K562 (cell line): ENCODE results near the gene VARS1. TPM values are rescaled to one million over a fixed set of nuclear protein-coding genes. Genes with fewer than 3 reads are reported as not detected.
A peak's percentile ranks its signal among the peaks of the same experiment; 100 is the strongest.

Source experiments
- CAMTA2 ChIP-seq: fragments of 250-450 bp; sonication (Bioruptor Pico); conservative IDR thresholded peaks from 2 replicates; pipeline ENCODE4 v1.5.1; 2022
- CHD4 ChIP-seq: fragments of 200-600 bp; sonication (generic); IDR thresholded peaks from 3 replicates; pipeline ENCODE4 v1.6.1; 2012; ENCODE audit warnings: low read depth, mild to moderate bottlenecking, mixed read lengths, low read length, inconsistent platforms; ENCODE audit not compliant: insufficient read depth, insufficient replicate concordance, poor library complexity, severe bottlenecking
- FOXA3 ChIP-seq, 2 experiments: fragments of 450-650 bp in 1 of 2; sonication (generic) in 1 of 2; formaldehyde crosslinking; IDR thresholded peaks in 1 of 2; conservative IDR thresholded peaks in 1 of 2; 2 replicates each; pipeline versions ENCODE4 v1.4.0 to v1.8.0; 2020 to 2022; ENCODE audit warnings: mild to moderate bottlenecking in 2 of 2, missing genetic modification reagents in 1 of 2
- HNRNPUL1 ChIP-seq: fragments of 200-400 bp; formaldehyde crosslinking; IDR thresholded peaks from 2 replicates; pipeline ENCODE4 v1.6.1; 2017; ENCODE audit warnings: low read length
- IRF2 ChIP-seq: sonication (generic); formaldehyde crosslinking; IDR thresholded peaks from 2 replicates; pipeline ENCODE4 v1.8.1; 2022; ENCODE audit warnings: mild to moderate bottlenecking, missing genetic modification reagents
- KLF6 ChIP-seq: fragments of 250-450 bp; sonication (Bioruptor Pico); IDR thresholded peaks from 2 replicates; pipeline ENCODE4 v1.4.0; 2020; ENCODE audit warnings: mild to moderate bottlenecking, moderate library complexity, borderline replicate concordance
- NEUROD1 ChIP-seq: fragments of 150-350 bp; IDR thresholded peaks from 2 replicates; pipeline ENCODE4 v1.6.1; 2014; ENCODE audit warnings: borderline replicate concordance, low read length, low read depth; ENCODE audit not compliant: partially characterized antibody
- POLR2AphosphoS2 ChIP-seq: IDR thresholded peaks from 2 replicates; pipeline ENCODE4 v1.6.1; 2012; ENCODE audit warnings: low read length, improper control_type of control experiment
- PTBP1 ChIP-seq: fragments of 200-400 bp; formaldehyde crosslinking; IDR thresholded peaks from 2 replicates; pipeline ENCODE4 v1.6.1; 2017; ENCODE audit warnings: low read depth, low read length
- SFPQ ChIP-seq: fragments of 200-400 bp; formaldehyde crosslinking; IDR thresholded peaks from 2 replicates; pipeline ENCODE4 v1.6.1; 2017; ENCODE audit warnings: mild to moderate bottlenecking, low read depth, low read length, moderate library complexity
- SRSF7 ChIP-seq: fragments of 200-400 bp; formaldehyde crosslinking; optimal IDR thresholded peaks from 2 replicates; pipeline ENCODE3; 2017; ENCODE audit warnings: mild to moderate bottlenecking, low read depth, low read length
- ZFX ChIP-seq: sonication (generic); formaldehyde crosslinking; IDR thresholded peaks from 2 replicates; pipeline ENCODE4 v1.8.0; 2022; ENCODE audit warnings: mild to moderate bottlenecking, missing genetic modification reagents, moderate library complexity
- ZHX1 ChIP-seq: fragments of 150-350 bp; conservative IDR thresholded peaks from 2 replicates; pipeline ENCODE4 v1.6.1; 2014; ENCODE audit warnings: low read length
- ZNF561 ChIP-seq: fragments of 450-650 bp; formaldehyde crosslinking; conservative IDR thresholded peaks from 2 replicates; pipeline ENCODE4 v1.4.0; 2020; ENCODE audit warnings: mild to moderate bottlenecking, moderate library complexity
- polyA plus RNA-seq, 8 experiments: library from polyadenylated mRNA; depleted of rRNA in 4 of 8; stranded (reverse) in 5 of 8; unstranded in 3 of 8; fragments of >200 nt; fragmentation: Nextera tagmentation in 2 of 8; fragmentation: Illumina TruSeq in 1 of 8; extraction: Ambion mirVana in 2 of 8; extraction: Trizol in 1 of 8; gene quantifications; 2 replicates each; pipeline versions ENCODE4 v1.2.1 to v1.2.3, GENCODE V29; 2011 to 2014; ENCODE audit warnings: inconsistent platforms in 1 of 8, missing spikeins in 1 of 8
- total RNA-seq, 7 experiments: library from RNA; depleted of rRNA in 6 of 7; stranded (reverse); fragments of >200 nt in 6 of 7; fragmentation: Illumina TruSeq in 2 of 7; extraction: Trizol in 2 of 7; gene quantifications; 2 replicates each; pipeline versions ENCODE4 v1.2.1 to v1.2.3, GENCODE V29; 2011 to 2021; ENCODE audit warnings: low replicate concordance in 1 of 7
- TF ChIP-seq, protein P1 (sequence below): sonication (generic); formaldehyde crosslinking; IDR thresholded peaks from 2 replicates; pipeline ENCODE4 v1.8.0; 2022; ENCODE audit warnings: mild to moderate bottlenecking, low read depth, missing genetic modification reagents
- TF ChIP-seq, protein P2 (sequence below), 2 experiments: fragments of 450-650 bp in 1 of 2; IDR thresholded peaks; 2 replicates each; pipeline ENCODE4 v1.6.1; 2011 to 2017; ENCODE audit warnings: low read depth in 2 of 2, antibody characterized with exemption in 1 of 2, borderline replicate concordance in 1 of 2, low read length in 1 of 2, mild to moderate bottlenecking in 1 of 2, mixed read lengths in 1 of 2; ENCODE audit not compliant: control insufficient read depth in 1 of 2

VARS1 gene
- total and polyA plus RNA-seq, 9 of the 15 experiments (the other 6 are each of a cell fraction or from before 2014, with no cell fraction given) = 2.9 to 488 (median 130) TPM

DNA sequence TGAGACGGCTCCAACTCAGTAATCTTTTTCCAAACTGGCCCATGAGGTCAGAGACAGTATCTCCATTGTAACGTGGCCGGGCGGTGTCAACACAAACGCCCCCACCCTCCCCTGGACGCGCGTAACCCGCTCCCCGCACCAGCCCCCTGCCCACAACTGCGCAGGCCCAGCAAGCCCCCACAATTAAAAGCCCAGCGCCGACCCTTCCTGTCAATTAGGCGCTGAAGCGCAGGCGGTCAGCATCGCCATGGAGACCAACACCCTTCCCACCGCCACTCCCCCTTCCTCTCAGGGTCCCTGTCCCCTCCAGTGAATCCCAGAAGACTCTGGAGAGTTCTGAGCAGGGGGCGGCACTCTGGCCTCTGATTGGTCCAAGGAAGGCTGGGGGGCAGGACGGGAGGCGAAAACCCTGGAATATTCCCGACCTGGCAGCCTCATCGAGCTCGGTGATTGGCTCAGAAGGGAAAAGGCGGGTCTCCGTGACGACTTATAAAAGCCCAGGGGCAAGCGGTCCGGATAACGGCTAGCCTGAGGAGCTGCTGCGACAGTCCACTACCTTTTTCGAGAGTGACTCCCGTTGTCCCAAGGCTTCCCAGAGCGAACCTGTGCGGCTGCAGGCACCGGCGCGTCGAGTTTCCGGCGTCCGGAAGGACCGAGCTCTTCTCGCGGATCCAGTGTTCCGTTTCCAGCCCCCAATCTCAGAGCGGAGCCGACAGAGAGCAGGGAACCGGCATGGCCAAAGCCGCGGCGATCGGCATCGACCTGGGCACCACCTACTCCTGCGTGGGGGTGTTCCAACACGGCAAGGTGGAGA lies 19.7 kb upstream of the VARS1 start, which contains the start of the genes HSPA1A and HSPA1L (continued):
- TF ChIP-seq, protein P1, sequence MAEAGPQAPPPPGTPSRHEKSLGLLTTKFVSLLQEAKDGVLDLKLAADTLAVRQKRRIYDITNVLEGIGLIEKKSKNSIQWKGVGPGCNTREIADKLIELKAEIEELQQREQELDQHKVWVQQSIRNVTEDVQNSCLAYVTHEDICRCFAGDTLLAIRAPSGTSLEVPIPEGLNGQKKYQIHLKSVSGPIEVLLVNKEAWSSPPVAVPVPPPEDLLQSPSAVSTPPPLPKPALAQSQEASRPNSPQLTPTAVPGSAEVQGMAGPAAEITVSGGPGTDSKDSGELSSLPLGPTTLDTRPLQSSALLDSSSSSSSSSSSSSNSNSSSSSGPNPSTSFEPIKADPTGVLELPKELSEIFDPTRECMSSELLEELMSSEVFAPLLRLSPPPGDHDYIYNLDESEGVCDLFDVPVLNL (CRISPR knock-in tag) = peak; percentile 71; the same call in 1 of the 2 replicates
- no peak for TF ChIP-seq SFPQ
- TF ChIP-seq IRF2 (CRISPR knock-in tag) = no peak
- TF ChIP-seq ZFX = peak; percentile 47; the same call in 1 of the 2 replicates
- TF ChIP-seq HNRNPUL1 = no peak; the same call in 1 of the 2 replicates
- TF ChIP-seq ZHX1 = 0 out of 2 replicates have a peak, but pooled peaks have one; percentile 63
- peak in 1 of 2 experiments; percentile 79; a peak in 1 of 4 replicates for TF ChIP-seq FOXA3 (CRISPR knock-in tag; conservative IDR thresholded peaks at IDR 0.05 in 1 of 2, IDR thresholded peaks at IDR 0.05 in 1 of 2)
- TF ChIP-seq CHD4 = no peak
- TF ChIP-seq CAMTA2 (CRISPR knock-in tag) = peak; percentile 66; the same call in 1 of the 2 replicates
- TF ChIP-seq KLF6 = 0 out of 2 replicates have a peak, but pooled peaks have one; percentile 28
- TF ChIP-seq NEUROD1 = peak; percentile 87
- TF ChIP-seq, protein P2, sequence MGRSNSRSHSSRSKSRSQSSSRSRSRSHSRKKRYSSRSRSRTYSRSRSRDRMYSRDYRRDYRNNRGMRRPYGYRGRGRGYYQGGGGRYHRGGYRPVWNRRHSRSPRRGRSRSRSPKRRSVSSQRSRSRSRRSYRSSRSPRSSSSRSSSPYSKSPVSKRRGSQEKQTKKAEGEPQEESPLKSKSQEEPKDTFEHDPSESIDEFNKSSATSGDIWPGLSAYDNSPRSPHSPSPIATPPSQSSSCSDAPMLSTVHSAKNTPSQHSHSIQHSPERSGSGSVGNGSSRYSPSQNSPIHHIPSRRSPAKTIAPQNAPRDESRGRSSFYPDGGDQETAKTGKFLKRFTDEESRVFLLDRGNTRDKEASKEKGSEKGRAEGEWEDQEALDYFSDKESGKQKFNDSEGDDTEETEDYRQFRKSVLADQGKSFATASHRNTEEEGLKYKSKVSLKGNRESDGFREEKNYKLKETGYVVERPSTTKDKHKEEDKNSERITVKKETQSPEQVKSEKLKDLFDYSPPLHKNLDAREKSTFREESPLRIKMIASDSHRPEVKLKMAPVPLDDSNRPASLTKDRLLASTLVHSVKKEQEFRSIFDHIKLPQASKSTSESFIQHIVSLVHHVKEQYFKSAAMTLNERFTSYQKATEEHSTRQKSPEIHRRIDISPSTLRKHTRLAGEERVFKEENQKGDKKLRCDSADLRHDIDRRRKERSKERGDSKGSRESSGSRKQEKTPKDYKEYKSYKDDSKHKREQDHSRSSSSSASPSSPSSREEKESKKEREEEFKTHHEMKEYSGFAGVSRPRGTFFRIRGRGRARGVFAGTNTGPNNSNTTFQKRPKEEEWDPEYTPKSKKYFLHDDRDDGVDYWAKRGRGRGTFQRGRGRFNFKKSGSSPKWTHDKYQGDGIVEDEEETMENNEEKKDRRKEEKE (IDR thresholded peaks at IDR 0.05; ENCODE audit: borderline replicate concordance in 1 of 2, control insufficient read depth in 1 of 2, low read depth in 2 of 2, low read length in 1 of 2) = peak in 1 of 2 experiments; percentile 56; a peak in 1 of 4 replicates
- TF ChIP-seq PTBP1 = peak; percentile 78; the same call in 1 of the 2 replicates
- TF ChIP-seq POLR2AphosphoS2 = peak; percentile 97
- TF ChIP-seq ZNF561 = no peak
- no peak for TF ChIP-seq SRSF7
